WTC11 (cell line): ENCODE data around the gene RAB11FIP3. TPM values are rescaled to one million over a fixed set of nuclear protein-coding genes. Genes with fewer than 3 reads are reported as not detected.

Experiments
- ATAC-seq: fragments of 200-7000 bp; cut with Tn5 transposase; 2 replicates; pipeline ENCODE4 v1.10.0; 2021; ENCODE audit warnings: mild to moderate bottlenecking, moderate library complexity
- CTCF ChIA-PET: fragments of 300-600 bp; sonication (Branson Sonifier 250); formaldehyde crosslinking; loops from one replicate; lab custom pipeline; 2021; ENCODE audit warnings: antibody characterized with exemption; lab: Charles Lee
- POLR2A ChIA-PET: fragments of 350-600 bp; sonication (Branson Sonifier 250); formaldehyde crosslinking; loops from one replicate; lab custom pipeline; 2021; ENCODE audit warnings: antibody characterized with exemption; lab: Charles Lee
- DNase-seq: peaks from one replicate; pipeline ENCODE4 v3.0.0; 2021; ENCODE audit warnings: low spot score
- H3K27ac Mint-ChIP-seq: 2 replicates; pipeline ENCODE4 v1.8.0; 2021; ENCODE audit warnings: mixed read lengths
- H3K27me3 Mint-ChIP-seq: 2 replicates; pipeline ENCODE4 v1.8.0; 2021; ENCODE audit warnings: low read depth, mild to moderate bottlenecking, moderate library complexity, mixed read lengths
- H3K36me3 Mint-ChIP-seq: 2 replicates; pipeline ENCODE4 v1.8.0; 2021; ENCODE audit warnings: mixed read lengths
- H3K4me1 Mint-ChIP-seq: 2 replicates; pipeline ENCODE4 v1.8.0; 2022; ENCODE audit warnings: mixed read lengths
- H3K4me3 Mint-ChIP-seq: 2 replicates; pipeline ENCODE4 v1.8.0; 2021; ENCODE audit warnings: mild to moderate bottlenecking, moderate library complexity, mixed read lengths
- H3K9me3 Mint-ChIP-seq: 2 replicates; pipeline ENCODE4 v1.8.0; 2021; ENCODE audit warnings: mixed read lengths
- ATF3 ChIP-seq: sonication (generic); formaldehyde crosslinking; conservative IDR thresholded peaks from 2 replicates; pipeline ENCODE4 v1.8.1; 2022; ENCODE audit warnings: mild to moderate bottlenecking, missing genetic modification reagents
- E2F5 ChIP-seq: sonication (generic); formaldehyde crosslinking; IDR thresholded peaks from 2 replicates; pipeline ENCODE4 v1.8.1; 2022; ENCODE audit warnings: mild to moderate bottlenecking, moderate library complexity, missing genetic modification reagents
- FOXJ3 ChIP-seq: sonication (generic); formaldehyde crosslinking; IDR thresholded peaks from 2 replicates; pipeline ENCODE4 v1.9.0; 2021; ENCODE audit warnings: missing genetic modification reagents, mild to moderate bottlenecking, borderline replicate concordance
- FOXP4 ChIP-seq: sonication (generic); formaldehyde crosslinking; IDR thresholded peaks from 2 replicates; pipeline ENCODE4 v1.8.0; 2022; ENCODE audit warnings: mild to moderate bottlenecking, missing genetic modification reagents
- GRHL2 ChIP-seq: fragments of 250-450 bp; sonication (Bioruptor Pico); IDR thresholded peaks from 2 replicates; pipeline ENCODE4 v1.8.0; 2022; ENCODE audit warnings: mild to moderate bottlenecking, moderate library complexity; ENCODE audit not compliant: insufficient replicate concordance, severe bottlenecking
- HMGXB4 ChIP-seq: sonication (generic); formaldehyde crosslinking; IDR thresholded peaks from 2 replicates; pipeline ENCODE4 v1.8.1; 2023; ENCODE audit warnings: mild to moderate bottlenecking, moderate library complexity, missing genetic modification reagents
- NFATC4 ChIP-seq: fragments of 250-450 bp; sonication (Bioruptor Pico); IDR thresholded peaks from 2 replicates; pipeline ENCODE4 v1.9.0; 2021; ENCODE audit warnings: mild to moderate bottlenecking
- NFE2L1 ChIP-seq: sonication (generic); formaldehyde crosslinking; IDR thresholded peaks from 2 replicates; pipeline ENCODE4 v1.8.1; 2023; ENCODE audit warnings: missing genetic modification reagents
- SMAD4 ChIP-seq: sonication (generic); formaldehyde crosslinking; IDR thresholded peaks from 2 replicates; pipeline ENCODE4 v1.8.0; 2022; ENCODE audit warnings: mild to moderate bottlenecking, missing genetic modification reagents
- TEAD4 ChIP-seq: sonication (generic); formaldehyde crosslinking; IDR thresholded peaks from 2 replicates; pipeline ENCODE4 v1.8.0; 2022; ENCODE audit warnings: mild to moderate bottlenecking, missing genetic modification reagents
- USF1 ChIP-seq: sonication (generic); formaldehyde crosslinking; IDR thresholded peaks from 2 replicates; pipeline ENCODE4 v1.8.0; 2022; ENCODE audit warnings: mild to moderate bottlenecking, missing genetic modification reagents
- ZNF121 ChIP-seq: sonication (generic); formaldehyde crosslinking; IDR thresholded peaks from 2 replicates; pipeline ENCODE4 v1.8.0; 2023; ENCODE audit warnings: missing genetic modification reagents
- ZNF263 ChIP-seq: sonication (generic); formaldehyde crosslinking; IDR thresholded peaks from 2 replicates; pipeline ENCODE4 v1.8.1; 2022; ENCODE audit warnings: low read depth, mild to moderate bottlenecking, moderate library complexity, missing genetic modification reagents
- ZNF512 ChIP-seq: sonication (generic); formaldehyde crosslinking; IDR thresholded peaks from 2 replicates; pipeline ENCODE4 v1.8.1; 2022; ENCODE audit warnings: missing genetic modification reagents, borderline replicate concordance
- ZSCAN18 ChIP-seq: fragments of 250-450 bp; sonication (Bioruptor Pico); IDR thresholded peaks from 2 replicates; pipeline ENCODE4 v2.1.2; 2022; ENCODE audit warnings: mild to moderate bottlenecking, moderate library complexity
- total RNA-seq: library from RNA; stranded (reverse); gene quantifications from 3 replicates; pipeline ENCODE4 v1.2.3, GENCODE V29; 2021

RAB11FIP3 gene
- total RNA-seq, 1 experiment from 2014 or later, result 38.6 TPM

GRCh38 chr16:565419-566330 is 140.2 kb downstream of the RAB11FIP3 start (continued):
- no peak for TF ChIP-seq ZNF512 (CRISPR knock-in tag)

GRCh38 chr16:566475-567372 is 141.3 kb downstream of the RAB11FIP3 start, which contains the start of gene NHLRC4:
Gene NHLRC4 (plus strand): TSS chr16:567005. CDS start chr16:568048, 1,043 bp downstream.
- DNase-seq (peak; percentile 76), ATAC-seq (peak; percentile 64)
- TF ChIP-seq ZNF121 (CRISPR knock-in tag) (peak; percentile 73), E2F5 (CRISPR knock-in tag) (no peak), ZNF263 (CRISPR knock-in tag) (peak; percentile 86), ATF3 (CRISPR knock-in tag) (no peak), NFE2L1 (CRISPR knock-in tag) (no peak), USF1 (CRISPR knock-in tag) (no peak), NFATC4 (CRISPR knock-in tag) (no peak), FOXP4 (CRISPR knock-in tag) (no peak)
- Mint-ChIP-seq H3K27me3 (peaks cover 8% of the 10 kb centered on the region), H3K4me3 (peak within 1 kb of the TSS; percentile 10; the same call in 1 of the 2 replicates), H3K4me1 (peaks cover 27% of the 10 kb centered on the region), H3K36me3 (no peaks in the 10 kb centered on the region), H3K9me3 (no peaks in the 10 kb centered on the region), H3K27ac (peak within 1 kb of the TSS; percentile 79)
- CTCF ChIA-PET, result interaction anchor here (0.7 to 2.3 kb wide), 9 partner anchors 10 to 175 kb away, joined by 3 to 18 read pairs (median 4); partner anchors contain the start of gene WFIKKN1
- POLR2A ChIA-PET, result interaction anchor here (0.5 kb wide), 1 partner anchor 333 kb away, joined by 4 read pairs; no protein-coding TSS in a partner anchor

- ChIA-PET POLR2A (interaction anchor here (0.5 kb wide), 1 partner anchor 333 kb away, joined by 4 read pairs; no protein-coding TSS in a partner anchor), CTCF (interaction anchor here (0.7 to 2.3 kb wide), 9 partner anchors 9 to 176 kb away, joined by 3 to 18 read pairs (median 4); partner anchors contain the start of gene WFIKKN1)
- peak overlapping the region; percentile 79 for H3K27ac Mint-ChIP-seq
- TF ChIP-seq NFATC4 (CRISPR knock-in tag) (no peak), SMAD4 (CRISPR knock-in tag) (no peak), GRHL2 (CRISPR knock-in tag) (no peak), TEAD4 (no peak), HMGXB4 (CRISPR knock-in tag) (no peak), FOXJ3 (no peak), ZSCAN18 (no peak)
Observed at GRCh38 chr16:567373-568256, 142.2 kb downstream of the RAB11FIP3 start.

More at GRCh38 chr16:567373-568256, 142.2 kb downstream of the RAB11FIP3 start:
- H3K4me1 Mint-ChIP-seq, result peaks cover 27% of the 10 kb centered on the region
- H3K36me3 Mint-ChIP-seq, result no peaks in the 10 kb centered on the region
- DNase-seq (no peak), ATAC-seq (no peak)
- peak overlapping the region; percentile 10; the same call in 1 of the 2 replicates for H3K4me3 Mint-ChIP-seq
- H3K9me3 Mint-ChIP-seq, result no peaks in the 10 kb centered on the region
- H3K27me3 Mint-ChIP-seq, result peaks cover under 1% of the 10 kb centered on the region; the same call in 1 of the 2 replicates
